ENCODE results near the gene KRT9.
"Not testable (repeated sequence)": the region's sequence is repeated elsewhere in the genome, so short reads cannot be mapped to it uniquely, and the experiment has no call there.

The KRT9 gene

DNA sequence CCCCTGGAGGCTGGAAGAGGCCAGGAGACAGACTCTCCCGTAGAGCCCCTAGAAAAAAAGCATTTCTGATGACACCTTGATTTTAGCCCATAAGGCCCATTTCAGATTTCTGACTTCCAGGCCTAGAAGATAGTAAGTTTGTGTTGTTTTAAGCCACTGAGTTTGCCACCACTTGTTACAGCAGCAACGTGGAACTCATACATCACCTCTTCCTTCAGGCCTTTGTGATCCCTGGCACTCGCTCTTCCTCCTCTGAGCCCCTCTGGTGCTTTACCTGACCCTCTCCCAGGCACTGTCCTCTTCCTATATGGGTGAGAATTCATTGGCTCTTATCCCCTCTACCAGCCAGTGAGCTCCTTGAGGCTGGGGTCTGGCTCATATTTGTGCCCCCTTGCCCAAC lies 25.0 kb downstream of the KRT9 start:
- ChIA-PET POLR2A (no interaction called here), CTCF (interaction anchor here (1.3 kb wide), 1 partner anchor 101 kb away, joined by 7 read pairs; no protein-coding TSS in a partner anchor)
- no peak for DNase-seq (ENCODE audit: extremely low spot score)

DNA sequence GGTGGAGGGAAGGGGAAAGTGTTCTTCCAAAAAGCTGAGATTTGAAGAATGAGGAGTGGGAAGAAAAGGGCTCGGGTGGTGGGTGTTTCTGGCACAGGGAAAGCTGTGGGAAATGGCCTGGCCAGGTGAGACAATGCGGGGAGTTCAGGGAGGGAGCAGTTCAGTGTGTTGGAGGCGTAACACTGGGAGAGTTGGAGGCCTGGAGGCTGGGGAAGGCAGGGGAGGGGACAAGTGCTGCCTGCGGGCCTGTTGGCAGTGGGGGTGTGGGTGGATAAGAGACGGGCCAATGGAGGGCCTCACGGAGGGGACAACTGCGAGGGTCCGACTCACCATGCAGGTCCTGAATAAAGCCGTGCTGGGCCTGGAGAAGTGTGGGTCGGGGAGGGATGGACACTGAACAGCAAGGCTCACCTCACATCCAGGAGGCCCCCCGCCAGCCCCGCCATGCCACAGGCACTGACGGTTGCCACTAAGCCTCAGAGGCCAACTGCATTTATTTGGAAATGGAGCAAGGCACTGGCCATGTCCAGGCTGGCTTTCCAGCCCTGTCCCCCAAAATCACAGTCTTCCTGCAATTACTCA lies 25.9 kb downstream of the KRT9 start:
- ChIA-PET POLR2A (interaction anchor here (0.9 to 1.3 kb wide), 2 partner anchors 120 to 727 kb away, joined by 3 to 4 read pairs; no protein-coding TSS in a partner anchor), CTCF (interaction anchor here (1.3 kb wide), 1 partner anchor 102 kb away, joined by 7 read pairs; no protein-coding TSS in a partner anchor)
- DNase-seq (ENCODE audit: extremely low spot score), result no peak
- TF ChIP-seq NFRKB (IDR thresholded peaks at IDR 0.05), result no peak
- no peak for TF ChIP-seq FOXM1 (IDR thresholded peaks at IDR 0.05; ENCODE audit: borderline replicate concordance)
- no peak for TF ChIP-seq ZNF384 (IDR thresholded peaks at IDR 0.05)
- no peak for TF ChIP-seq HDGF (IDR thresholded peaks at IDR 0.05; ENCODE audit: borderline replicate concordance)
- TF ChIP-seq FOXK2 (IDR thresholded peaks at IDR 0.05), result no peak
- TF ChIP-seq SP1 (IDR thresholded peaks at IDR 0.05), result no peak
- TF ChIP-seq SUZ12 (IDR thresholded peaks at IDR 0.05), result no peak
- TF ChIP-seq ELF4 (IDR thresholded peaks at IDR 0.05), result no peak
- no peak for TF ChIP-seq CTBP1 (IDR thresholded peaks at IDR 0.05; ENCODE audit: borderline replicate concordance)
- TF ChIP-seq BHLHE40 (IDR thresholded peaks at IDR 0.05; ENCODE audit: borderline replicate concordance), result no peak
- no peak for TF ChIP-seq TARDBP (IDR thresholded peaks at IDR 0.05)
- no peak for TF ChIP-seq LEF1 (IDR thresholded peaks at IDR 0.05; ENCODE audit: borderline replicate concordance)
- TF ChIP-seq, protein P1, sequence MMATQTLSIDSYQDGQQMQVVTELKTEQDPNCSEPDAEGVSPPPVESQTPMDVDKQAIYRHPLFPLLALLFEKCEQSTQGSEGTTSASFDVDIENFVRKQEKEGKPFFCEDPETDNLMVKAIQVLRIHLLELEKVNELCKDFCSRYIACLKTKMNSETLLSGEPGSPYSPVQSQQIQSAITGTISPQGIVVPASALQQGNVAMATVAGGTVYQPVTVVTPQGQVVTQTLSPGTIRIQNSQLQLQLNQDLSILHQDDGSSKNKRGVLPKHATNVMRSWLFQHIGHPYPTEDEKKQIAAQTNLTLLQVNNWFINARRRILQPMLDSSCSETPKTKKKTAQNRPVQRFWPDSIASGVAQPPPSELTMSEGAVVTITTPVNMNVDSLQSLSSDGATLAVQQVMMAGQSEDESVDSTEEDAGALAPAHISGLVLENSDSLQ (IDR thresholded peaks at IDR 0.05), result no peak
- no peak for TF ChIP-seq ARNT (IDR thresholded peaks at IDR 0.05)

More for the DNA sequence above, 25.0 kb downstream of the KRT9 start:
- no peak for TF ChIP-seq BHLHE40 (IDR thresholded peaks at IDR 0.05; ENCODE audit: borderline replicate concordance)
- no peak for TF ChIP-seq FOXK2 (IDR thresholded peaks at IDR 0.05)
- TF ChIP-seq FOXM1 (IDR thresholded peaks at IDR 0.05; ENCODE audit: borderline replicate concordance), result no peak
- TF ChIP-seq NFRKB (IDR thresholded peaks at IDR 0.05), result no peak

DNA sequence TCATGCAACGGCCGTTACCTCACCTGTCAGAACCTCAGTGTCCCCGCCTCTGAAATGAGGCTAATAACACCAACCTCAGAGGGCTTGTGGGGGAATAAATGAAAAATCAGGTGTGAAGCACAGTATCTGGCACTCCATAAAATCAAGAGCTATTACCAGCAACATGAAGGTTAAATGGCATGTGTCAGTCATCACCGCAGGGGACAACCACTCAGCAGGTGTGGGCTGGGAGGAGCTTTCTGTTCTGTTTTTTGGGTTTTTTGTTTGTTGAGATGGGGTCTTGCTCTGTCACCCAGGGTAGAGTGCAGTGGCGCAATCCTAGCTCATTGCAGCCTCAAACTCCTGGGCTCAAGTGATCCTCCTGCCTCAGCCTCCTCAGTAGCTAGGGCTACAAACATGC lies 26.9 kb downstream of the KRT9 start:
- POLR2A ChIA-PET, result interaction anchor here (0.8 to 1.3 kb wide), 3 partner anchors 12 to 726 kb away, joined by 3 to 4 read pairs (median 3); no protein-coding TSS in a partner anchor
- TF ChIP-seq LEF1 (IDR thresholded peaks at IDR 0.05; ENCODE audit: borderline replicate concordance), result no peak
- TF ChIP-seq, protein P1 (IDR thresholded peaks at IDR 0.05), result peak; percentile 62; the same call in 1 of the 2 replicates
- DNase-seq (ENCODE audit: extremely low spot score), result no peak
- CTCF ChIA-PET, result interaction anchor here (0.6 to 1.4 kb wide), 4 partner anchors 13 to 118 kb away, joined by 3 to 13 read pairs (median 4); no protein-coding TSS in a partner anchor

DNA sequence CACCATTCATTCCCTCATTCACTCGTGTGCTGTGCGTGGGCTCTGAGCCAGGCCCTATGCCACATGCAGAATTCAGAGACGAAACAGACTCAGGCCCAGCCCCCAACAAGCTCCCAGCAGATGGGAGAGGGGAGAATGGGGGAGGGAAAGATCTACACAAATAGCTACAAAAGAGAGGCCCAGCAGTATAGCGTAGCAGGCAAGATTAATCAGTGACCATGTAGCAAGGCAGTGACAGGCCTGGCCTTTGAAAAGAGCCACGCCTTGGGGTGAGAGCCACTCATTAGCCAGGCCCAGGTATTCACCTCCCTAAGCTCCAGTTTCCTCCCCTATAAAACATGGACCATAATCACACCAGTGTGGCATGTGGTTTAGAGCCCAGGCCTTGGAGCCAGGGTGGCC lies 27.4 kb downstream of the KRT9 start:
- DNase-seq (ENCODE audit: extremely low spot score), result no peak
- ChIA-PET CTCF (interaction anchor here (0.6 to 1.4 kb wide), 4 partner anchors 13 to 118 kb away, joined by 3 to 13 read pairs (median 4); no protein-coding TSS in a partner anchor), POLR2A (interaction anchor here (0.8 to 1.3 kb wide), 2 partner anchors 12 to 726 kb away, joined by 3 to 4 read pairs; no protein-coding TSS in a partner anchor)
- TF ChIP-seq ZNF384 (IDR thresholded peaks at IDR 0.05), result no peak
- no peak for TF ChIP-seq SUZ12 (IDR thresholded peaks at IDR 0.05)
- no peak for TF ChIP-seq BHLHE40 (IDR thresholded peaks at IDR 0.05; ENCODE audit: borderline replicate concordance)
- TF ChIP-seq FOXK2 (IDR thresholded peaks at IDR 0.05), result no peak
- no peak for TF ChIP-seq SP1 (IDR thresholded peaks at IDR 0.05)
- TF ChIP-seq TARDBP (IDR thresholded peaks at IDR 0.05), result no peak
- no peak for TF ChIP-seq FOXA1 (IDR thresholded peaks at IDR 0.05)
- TF ChIP-seq ARNT (IDR thresholded peaks at IDR 0.05), result no peak
- no peak for TF ChIP-seq CTBP1 (IDR thresholded peaks at IDR 0.05; ENCODE audit: borderline replicate concordance)
- TF ChIP-seq ELF4 (IDR thresholded peaks at IDR 0.05), result no peak
- TF ChIP-seq NFRKB (IDR thresholded peaks at IDR 0.05), result no peak
- TF ChIP-seq L3MBTL2 (conservative IDR thresholded peaks at IDR 0.05), result no peak
- no peak for TF ChIP-seq LEF1 (IDR thresholded peaks at IDR 0.05; ENCODE audit: borderline replicate concordance)
- no peak for TF ChIP-seq FOXM1 (IDR thresholded peaks at IDR 0.05; ENCODE audit: borderline replicate concordance)
- no peak for TF ChIP-seq HDGF (IDR thresholded peaks at IDR 0.05; ENCODE audit: borderline replicate concordance)
- TF ChIP-seq, protein P1 (IDR thresholded peaks at IDR 0.05), result no peak

DNA sequence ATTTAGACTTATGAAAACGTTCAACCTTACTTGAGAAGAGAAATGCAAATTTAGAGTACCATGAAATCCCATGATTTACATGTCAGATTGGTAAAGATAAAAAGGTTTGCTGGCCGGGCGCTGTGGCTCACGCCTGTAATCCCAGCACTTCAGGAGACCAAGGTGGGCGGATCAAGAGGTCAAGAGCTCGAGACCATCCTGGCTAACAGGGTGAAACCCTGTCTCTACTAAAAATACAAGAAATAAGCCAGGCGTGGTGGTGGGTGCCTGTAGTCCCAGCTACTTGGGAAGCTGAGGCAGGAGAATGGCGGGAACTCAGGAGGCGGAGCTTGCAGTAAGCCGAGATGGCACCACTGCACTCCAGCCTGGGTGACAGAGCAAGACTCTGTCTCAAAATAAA lies 29.1 kb downstream of the KRT9 start:
- not testable (repeated sequence) for DNase-seq (ENCODE audit: extremely low spot score)
- ChIA-PET CTCF (interaction anchor here (1.5 kb wide), 1 partner anchor 106 kb away, joined by 4 read pairs; no protein-coding TSS in a partner anchor), POLR2A (interaction anchor here (1.1 kb wide), 1 partner anchor 8 kb away, joined by 3 read pairs; no protein-coding TSS in a partner anchor)

DNA sequence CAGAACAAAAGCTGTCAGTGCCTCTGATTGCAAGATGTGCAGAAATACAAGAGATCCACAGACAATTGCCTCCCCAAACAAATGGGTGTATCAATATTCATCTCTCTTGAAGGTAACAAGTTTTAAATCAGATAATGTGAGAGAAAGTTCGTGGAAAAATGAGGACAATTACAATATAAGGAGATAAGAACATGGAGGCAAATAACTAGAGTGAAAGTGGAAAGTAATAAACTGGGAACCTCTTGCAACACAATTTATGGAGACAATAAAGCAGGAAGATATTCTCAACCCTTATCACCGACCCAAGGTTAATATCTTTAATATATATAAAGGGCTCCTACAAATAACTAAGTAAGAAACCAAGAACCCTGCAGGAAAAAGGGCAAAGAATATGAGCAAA lies 29.5 kb downstream of the KRT9 start:
- CTCF ChIA-PET, result interaction anchor here (0.6 to 1.5 kb wide), 3 partner anchors 81 to 128 kb away, joined by 4 to 5 read pairs (median 5); no protein-coding TSS in a partner anchor
- POLR2A ChIA-PET, result interaction anchor here (0.9 to 1.0 kb wide), 2 partner anchors 123 to 146 kb away, joined by 3 to 4 read pairs; partner anchors contain the start of gene EIF1
- no peak for DNase-seq (ENCODE audit: extremely low spot score)
- no peak for TF ChIP-seq ARNT (IDR thresholded peaks at IDR 0.05)

Measured in HEK293T (cell line).